HG02943 (cell line): ENCODE measurements around the gene TMEM132E.

Experiments
- ATAC-seq: cut with Tn5 transposase; IDR thresholded peaks from one replicate; pipeline ENCODE4 v1.9.1; 2021; ENCODE audit warnings: mild to moderate bottlenecking, low read depth, moderate library complexity; ENCODE audit not compliant: unreplicated experiment

The TMEM132E gene

GRCh38 chr17:34568953-34569352 is 10.4 kb upstream of the TMEM132E start:
- ATAC-seq, result no peak

GRCh38 chr17:34569591-34569990 is 9.8 kb upstream of the TMEM132E start:
- no peak for ATAC-seq

GRCh38 chr17:34570506-34570905 is 8.9 kb upstream of the TMEM132E start:
- ATAC-seq, result no peak

- no peak for ATAC-seq
These were observed 7.8 kb upstream of the TMEM132E start for GRCh38 chr17:34571428-34572130.

DNA sequence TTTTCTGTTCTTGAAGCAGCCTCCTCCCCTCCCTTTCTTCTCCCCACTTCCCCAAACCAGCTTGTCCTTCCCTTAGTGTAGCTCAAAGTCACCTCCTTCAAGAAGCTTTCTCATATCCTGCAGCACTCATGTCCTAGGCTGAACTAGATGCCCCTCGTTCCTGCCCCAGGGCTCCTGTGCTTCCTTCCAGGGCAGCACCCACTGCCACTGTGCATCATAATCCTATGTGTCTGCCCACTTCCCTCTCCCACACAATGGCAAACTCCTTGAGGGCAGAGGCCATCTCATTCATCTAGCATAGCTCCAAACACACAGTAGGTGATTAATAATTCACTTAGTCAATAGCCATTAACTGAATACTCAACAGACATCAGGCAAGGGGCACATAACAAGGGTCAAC is 6.9 kb upstream of the TMEM132E start:
- no peak for ATAC-seq

DNA sequence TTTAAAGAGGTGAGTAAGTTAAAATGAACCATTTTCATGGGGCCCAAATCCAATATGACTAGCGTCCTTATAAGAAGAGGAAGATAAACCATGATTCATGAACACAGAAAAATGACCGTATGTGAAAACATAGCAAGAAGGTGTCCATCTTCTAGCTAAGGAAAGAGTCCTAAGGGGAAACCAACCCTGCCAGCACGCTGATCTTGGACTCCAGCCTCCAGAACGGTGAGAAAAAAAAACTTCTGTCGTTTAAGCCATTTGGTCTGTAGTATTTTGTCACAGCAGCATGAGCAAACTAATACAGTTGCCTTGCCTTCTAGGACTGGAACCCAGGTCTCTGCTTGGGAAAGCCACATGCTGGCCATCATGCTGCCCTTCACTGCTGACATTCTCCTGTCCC is 4.2 kb upstream of the TMEM132E start:
- no peak for ATAC-seq

DNA sequence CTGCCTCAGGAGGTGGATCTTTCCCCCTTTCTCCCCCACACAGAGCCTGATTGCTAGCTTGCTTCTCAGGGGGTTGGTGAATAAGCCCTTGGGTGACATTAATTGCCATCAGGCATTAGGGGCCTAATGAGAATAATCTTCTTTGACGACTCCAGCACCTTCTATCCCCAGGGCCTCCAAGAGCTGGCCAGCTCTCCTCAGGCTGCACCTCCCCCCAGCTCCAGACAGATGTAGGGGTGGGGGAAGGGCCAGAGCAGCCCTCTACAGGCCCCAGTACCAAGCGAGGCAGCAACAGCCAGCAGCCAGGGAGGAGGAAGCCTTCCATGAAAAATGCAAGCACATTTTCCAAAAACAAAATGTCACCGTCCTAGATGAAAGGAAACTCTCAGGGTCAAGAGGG is 1.4 kb upstream of the TMEM132E start:
- ATAC-seq, result no peak

GRCh38 chr17:34578656-34579016 is 746 bp upstream of the TMEM132E start:
- no peak for ATAC-seq

DNA sequence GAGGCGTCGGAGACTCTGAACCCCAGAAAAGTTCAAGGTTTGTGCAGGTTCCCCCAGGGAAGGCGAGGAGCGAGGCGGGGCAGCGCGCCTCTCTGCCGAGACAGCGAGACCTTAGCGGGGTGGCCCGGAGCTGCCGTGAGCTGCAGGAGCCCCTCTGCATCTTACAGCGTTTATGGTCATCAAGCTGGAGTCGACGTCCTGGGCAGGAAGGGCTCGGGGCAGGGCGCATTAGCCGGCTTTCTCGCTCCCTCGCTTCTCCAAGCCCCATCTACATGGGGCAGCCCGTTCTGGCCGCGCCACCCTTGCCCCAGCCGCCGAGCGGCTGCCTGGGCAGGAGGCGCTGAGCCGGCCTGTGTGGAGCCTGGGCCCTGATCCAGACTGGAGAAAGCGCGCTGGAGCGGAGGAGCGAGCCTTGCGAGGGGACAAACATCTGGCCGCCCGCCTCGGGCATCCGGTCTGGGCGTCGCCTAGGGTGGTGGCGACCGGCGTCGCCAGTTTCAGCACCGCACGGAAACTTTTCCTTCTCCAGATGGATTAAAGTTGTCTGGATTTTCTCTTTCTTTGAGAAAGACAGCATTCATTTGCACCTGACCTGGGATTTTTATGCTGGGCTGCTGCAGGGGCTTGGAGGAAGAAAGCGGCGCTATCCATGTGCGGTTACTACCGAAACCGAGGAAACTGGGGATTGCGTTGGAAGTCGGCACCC is 750 bp downstream of the TMEM132E start:
- ATAC-seq, result no peak

- ATAC-seq, result no peak
These were observed 1.5 kb downstream of the TMEM132E start for GRCh38 chr17:34580685-34581445.

DNA sequence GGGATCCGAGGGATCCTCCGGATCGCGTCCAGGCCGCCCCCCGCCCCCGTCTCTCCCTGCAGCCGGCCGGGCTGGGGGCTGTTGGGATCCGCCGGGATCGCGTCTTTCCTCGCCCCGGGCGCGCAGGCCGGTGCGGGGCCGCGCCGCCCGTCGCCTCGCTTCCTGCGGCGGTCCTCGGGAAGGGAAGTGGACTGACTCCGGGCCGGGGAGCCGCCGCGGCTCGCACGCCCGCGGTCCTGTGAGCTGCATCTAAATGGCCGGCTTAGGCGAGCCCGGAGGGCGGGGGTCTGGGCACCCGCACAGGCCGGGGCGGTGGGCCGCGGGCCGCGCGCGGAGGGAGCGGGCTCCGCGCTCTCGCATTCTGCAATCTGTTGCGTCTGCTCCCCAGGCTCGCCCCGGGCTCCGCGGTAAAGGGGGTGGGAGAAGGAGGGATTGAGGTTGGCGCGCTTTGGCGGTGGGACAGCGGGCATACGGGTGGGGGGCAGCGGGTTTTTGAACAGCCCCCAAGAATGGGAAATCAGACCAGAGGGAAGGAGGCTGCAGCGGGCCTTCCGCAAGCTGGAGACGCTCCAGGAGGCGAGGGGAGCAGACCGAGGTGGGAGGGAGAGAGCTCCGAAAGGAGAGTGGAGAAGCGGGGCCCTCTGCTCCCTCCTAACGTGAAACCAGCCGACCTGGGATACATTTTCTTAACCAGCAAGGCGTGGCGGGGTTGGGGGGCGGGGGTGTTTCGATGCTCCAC is 2.2 kb downstream of the TMEM132E start:
- ATAC-seq, result no peak

DNA sequence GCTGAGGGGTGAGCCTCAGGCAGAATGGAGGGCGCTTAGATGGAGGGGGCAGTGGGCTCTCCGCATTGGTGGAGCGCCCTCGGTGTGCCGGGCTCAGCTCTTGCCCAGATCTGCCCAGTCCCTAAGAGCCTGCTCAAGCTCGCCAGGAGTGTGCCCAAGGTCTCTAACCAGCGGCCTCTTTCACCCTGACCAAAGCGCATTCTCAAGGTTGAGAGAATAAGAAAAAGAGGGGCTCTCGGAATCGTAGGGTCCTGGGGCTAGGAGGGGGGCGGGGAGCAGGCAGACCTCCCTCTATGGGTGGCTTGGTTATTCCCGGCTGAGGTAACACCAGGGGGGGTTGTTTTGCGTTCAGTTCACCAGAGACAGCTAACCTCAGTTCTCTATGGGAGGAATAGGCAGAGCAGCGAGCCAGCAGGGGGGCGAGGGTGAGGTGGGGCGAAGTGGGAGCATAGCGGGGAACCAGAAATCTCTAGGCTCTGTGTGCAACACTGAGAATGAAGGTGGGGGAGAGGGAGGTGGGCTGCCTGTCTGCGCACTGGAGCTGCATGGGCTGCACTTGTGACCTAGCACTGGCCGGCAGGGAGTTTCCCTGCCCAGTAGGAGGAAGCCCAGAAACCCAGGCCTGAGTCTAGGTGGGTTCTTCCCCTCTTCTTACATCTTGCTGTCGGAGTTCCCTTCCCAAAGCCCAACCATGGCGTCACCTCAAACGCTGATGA is 3.0 kb downstream of the TMEM132E start:
- ATAC-seq, result no peak

DNA sequence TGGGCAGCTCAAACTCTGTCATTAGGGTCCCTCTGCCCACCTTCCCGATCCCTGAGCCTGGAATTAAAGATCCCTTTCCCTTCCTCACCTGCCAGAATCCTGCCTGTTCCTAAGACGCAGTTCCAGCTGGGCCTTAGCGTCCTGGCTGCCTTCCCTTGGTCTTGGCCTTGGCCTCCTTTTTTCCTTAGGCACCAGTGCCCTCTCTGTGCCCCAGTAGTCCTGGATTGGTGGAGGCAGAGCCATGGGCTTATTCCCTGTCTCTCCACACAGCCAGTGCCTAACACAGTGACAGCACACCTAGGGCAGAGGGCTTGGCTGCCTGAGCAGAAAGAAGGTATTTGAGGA is 3.5 kb downstream of the TMEM132E start:
- no peak for ATAC-seq

GRCh38 chr17:34584805-34585416 is 5.5 kb downstream of the TMEM132E start:
- ATAC-seq, result no peak

DNA sequence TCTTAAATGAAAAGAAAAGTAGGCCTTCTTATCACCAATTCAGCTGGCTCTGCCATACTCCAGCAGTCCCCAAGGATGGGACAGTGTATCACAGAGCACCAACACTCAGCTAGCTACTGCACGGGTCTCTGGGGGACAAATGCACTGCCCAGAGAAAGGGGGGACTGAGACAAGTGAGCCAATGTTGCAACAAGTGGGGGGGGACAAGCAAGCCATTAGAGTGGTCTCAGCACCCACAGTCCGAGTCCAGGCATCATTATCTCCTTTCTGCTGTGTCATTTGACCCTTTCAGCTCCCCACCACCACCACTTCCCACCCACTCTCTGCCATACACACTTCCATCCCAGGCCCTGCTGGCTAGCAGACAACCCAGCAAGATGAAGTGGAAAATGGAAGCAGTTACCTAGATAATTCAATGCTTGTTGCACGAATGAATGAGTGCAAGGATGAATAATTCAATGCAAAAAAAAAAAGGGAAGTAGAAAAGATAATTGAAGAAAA is 7.0 kb downstream of the TMEM132E start:
- ATAC-seq, result no peak

- no peak for ATAC-seq
These were observed 8.9 kb downstream of the TMEM132E start for GRCh38 chr17:34588266-34588665.

DNA sequence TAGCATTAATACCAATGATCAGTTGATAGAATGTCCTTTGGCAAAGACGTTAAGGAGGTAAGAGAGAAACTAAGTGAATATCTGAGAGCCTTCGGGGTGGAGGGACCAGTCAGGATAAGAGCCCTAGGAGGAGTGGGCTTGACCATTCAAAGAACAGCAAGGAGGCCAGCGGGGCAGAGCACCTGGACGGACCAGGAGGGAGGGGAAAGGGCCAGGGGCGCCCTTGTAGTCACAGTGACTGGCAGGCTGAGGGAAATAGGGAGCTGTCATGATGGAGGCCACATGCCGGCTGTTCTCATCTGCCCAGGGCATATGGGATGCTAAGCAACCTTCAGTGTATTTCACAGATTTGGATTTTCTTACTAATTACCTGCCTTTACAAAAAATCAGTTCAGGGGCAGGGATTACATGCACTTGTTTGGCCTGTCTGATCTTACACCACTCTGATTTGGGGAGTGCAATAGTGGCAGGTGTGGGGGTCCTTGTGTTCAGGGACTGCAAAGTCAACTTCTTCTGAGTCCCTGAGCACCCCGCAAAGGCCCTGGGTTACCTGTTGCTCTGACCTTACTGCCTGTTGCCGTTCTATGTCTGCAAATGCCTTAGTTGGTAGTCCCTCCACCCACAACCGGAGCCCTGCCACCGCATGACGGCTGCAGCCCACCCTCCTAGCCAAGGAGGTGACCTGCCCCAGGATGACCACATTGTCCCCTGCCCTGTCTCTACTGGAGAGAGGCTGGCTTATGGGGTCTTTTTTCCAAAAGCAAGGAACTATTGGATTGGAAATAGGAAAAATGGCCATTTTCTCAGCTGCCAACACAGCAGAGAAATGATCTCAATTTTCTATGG is 10.0 kb downstream of the TMEM132E start:
- no peak for ATAC-seq

DNA sequence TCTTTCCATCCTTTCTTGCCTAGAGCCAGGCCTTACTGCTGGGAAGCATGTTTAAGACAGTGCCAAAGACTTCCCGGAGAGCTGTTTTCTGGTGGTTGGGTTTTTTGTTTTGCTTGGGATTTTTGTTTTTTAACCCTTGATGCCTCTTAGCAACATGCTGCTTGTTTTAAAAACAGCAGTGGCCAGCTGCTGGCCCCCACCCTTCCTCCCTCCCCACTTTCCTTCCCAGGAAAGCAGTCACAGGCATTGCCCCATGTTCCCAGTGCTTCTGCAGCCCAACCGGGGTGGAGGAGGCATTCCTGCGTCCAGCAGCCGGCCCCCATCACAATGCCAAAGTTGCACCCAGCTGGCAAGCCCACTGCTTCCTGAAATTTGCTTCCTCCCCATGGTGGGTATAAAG is 12.6 kb downstream of the TMEM132E start:
- no peak for ATAC-seq

DNA sequence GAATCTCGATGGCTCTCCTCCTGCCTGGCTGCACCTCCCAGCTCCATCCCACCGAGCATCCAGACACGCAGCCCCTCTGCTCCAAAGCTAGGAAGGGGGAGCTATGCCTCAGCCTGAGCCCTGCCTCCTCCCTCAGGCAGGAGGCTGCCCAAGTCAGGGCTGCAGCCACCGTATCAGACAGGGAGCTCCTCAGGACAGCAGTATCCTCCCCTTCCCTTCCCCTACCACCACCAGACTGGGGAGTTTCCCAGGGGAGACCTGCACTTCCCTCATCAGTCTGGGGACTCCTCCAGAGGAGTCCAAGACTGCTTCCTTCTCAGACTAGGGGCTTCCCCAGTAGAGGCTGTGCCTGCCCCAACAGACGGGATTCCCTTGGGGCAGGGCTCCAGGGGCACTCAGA is 17.5 kb downstream of the TMEM132E start:
- ATAC-seq, result no peak
